KMS-11 (cell line): ENCODE measurements around the gene WDR89.

Experiments
- H2AFZ ChIP-seq: fragments of 200-600 bp; sonication (generic); 2 replicates; pipeline ENCODE4 v1.6.1; 2016; ENCODE audit warnings: antibody characterized with exemption, mixed run types, low read depth
- H3K27ac ChIP-seq: fragments of 200-600 bp; sonication (generic); 2 replicates; pipeline ENCODE4 v1.6.1; 2016; ENCODE audit warnings: mild to moderate bottlenecking, mixed run types
- H3K27me3 ChIP-seq: fragments of 200-600 bp; sonication (generic); 2 replicates; pipeline ENCODE4 v1.6.1; 2017; ENCODE audit warnings: mild to moderate bottlenecking, low read depth, mixed run types, moderate library complexity; ENCODE audit not compliant: insufficient read depth
- H3K36me3 ChIP-seq: fragments of 200-600 bp; sonication (generic); 2 replicates; pipeline ENCODE4 v1.6.1; 2017; ENCODE audit warnings: mild to moderate bottlenecking, mixed run types; ENCODE audit not compliant: insufficient read depth
- H3K4me1 ChIP-seq: fragments of 200-600 bp; sonication (generic); 2 replicates; pipeline ENCODE4 v1.6.1; 2016; ENCODE audit warnings: mild to moderate bottlenecking, low read depth, mixed run types; ENCODE audit not compliant: poor library complexity, severe bottlenecking
- H3K4me2 ChIP-seq: fragments of 200-600 bp; sonication (generic); 2 replicates; pipeline ENCODE4 v1.7.0; 2016; ENCODE audit warnings: mild to moderate bottlenecking, mixed run types
- H3K4me3 ChIP-seq: fragments of 200-600 bp; sonication (generic); IDR thresholded peaks from 2 replicates; pipeline ENCODE4 v1.6.1; 2017; ENCODE audit warnings: low read depth, low read length, mixed read lengths; ENCODE audit not compliant: insufficient read depth
- H3K79me2 ChIP-seq: fragments of 200-600 bp; sonication (generic); 2 replicates; pipeline ENCODE4 v1.6.1; 2016; ENCODE audit warnings: low read depth, mixed run types; ENCODE audit not compliant: insufficient read depth
- H3K9ac ChIP-seq: fragments of 200-600 bp; sonication (generic); 2 replicates; pipeline ENCODE4 v1.6.1; 2016; ENCODE audit warnings: mild to moderate bottlenecking, mixed run types
- H4K20me1 ChIP-seq: fragments of 200-600 bp; sonication (generic); 2 replicates; pipeline ENCODE4 v1.6.1; 2016; ENCODE audit warnings: mild to moderate bottlenecking, mixed run types; ENCODE audit not compliant: insufficient read depth
- TF ChIP-seq, protein P1 (sequence below): fragments of 200-600 bp; sonication (generic); conservative IDR thresholded peaks from 2 replicates; pipeline ENCODE4 v1.6.1; 2017; ENCODE audit warnings: low read depth, mild to moderate bottlenecking, antibody characterized with exemption, low read length, moderate library complexity, mixed read lengths

WDR89 gene

DNA sequence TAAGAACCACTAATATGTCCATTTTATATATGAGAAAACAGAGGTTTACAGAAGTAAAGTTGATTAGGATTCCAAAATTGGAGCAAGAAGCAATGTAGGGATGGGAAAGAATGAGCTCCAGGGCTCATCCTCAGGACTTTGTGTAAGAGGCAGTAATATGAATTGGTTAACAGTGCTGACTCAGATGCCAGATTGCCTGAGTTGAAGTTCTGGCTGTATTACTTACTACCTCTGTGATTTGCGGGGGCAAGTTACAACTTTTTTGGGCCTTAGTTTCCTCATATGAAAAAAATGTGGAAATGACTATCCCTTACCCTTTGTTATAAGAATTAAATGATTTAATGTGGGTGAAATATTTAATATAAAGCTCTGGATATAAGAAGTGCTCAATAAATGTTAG is 63.4 kb downstream of the WDR89 start:
- TF ChIP-seq, protein P1, sequence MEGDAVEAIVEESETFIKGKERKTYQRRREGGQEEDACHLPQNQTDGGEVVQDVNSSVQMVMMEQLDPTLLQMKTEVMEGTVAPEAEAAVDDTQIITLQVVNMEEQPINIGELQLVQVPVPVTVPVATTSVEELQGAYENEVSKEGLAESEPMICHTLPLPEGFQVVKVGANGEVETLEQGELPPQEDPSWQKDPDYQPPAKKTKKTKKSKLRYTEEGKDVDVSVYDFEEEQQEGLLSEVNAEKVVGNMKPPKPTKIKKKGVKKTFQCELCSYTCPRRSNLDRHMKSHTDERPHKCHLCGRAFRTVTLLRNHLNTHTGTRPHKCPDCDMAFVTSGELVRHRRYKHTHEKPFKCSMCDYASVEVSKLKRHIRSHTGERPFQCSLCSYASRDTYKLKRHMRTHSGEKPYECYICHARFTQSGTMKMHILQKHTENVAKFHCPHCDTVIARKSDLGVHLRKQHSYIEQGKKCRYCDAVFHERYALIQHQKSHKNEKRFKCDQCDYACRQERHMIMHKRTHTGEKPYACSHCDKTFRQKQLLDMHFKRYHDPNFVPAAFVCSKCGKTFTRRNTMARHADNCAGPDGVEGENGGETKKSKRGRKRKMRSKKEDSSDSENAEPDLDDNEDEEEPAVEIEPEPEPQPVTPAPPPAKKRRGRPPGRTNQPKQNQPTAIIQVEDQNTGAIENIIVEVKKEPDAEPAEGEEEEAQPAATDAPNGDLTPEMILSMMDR = no peak
- no peaks in the 10 kb centered on the region for H3K36me3 ChIP-seq
- H3K9ac ChIP-seq = no peak overlapping the region
- no peak overlapping the region for H3K4me2 ChIP-seq
- no peak overlapping the region for H3K27ac ChIP-seq
- H2AFZ ChIP-seq = no peak overlapping the region
- H3K79me2 ChIP-seq = no peaks in the 10 kb centered on the region
- no peak overlapping the region for H3K4me3 ChIP-seq
- no peaks in the 10 kb centered on the region for H3K27me3 ChIP-seq
- no peaks in the 10 kb centered on the region for H3K4me1 ChIP-seq
- H4K20me1 ChIP-seq = no peaks in the 10 kb centered on the region

DNA sequence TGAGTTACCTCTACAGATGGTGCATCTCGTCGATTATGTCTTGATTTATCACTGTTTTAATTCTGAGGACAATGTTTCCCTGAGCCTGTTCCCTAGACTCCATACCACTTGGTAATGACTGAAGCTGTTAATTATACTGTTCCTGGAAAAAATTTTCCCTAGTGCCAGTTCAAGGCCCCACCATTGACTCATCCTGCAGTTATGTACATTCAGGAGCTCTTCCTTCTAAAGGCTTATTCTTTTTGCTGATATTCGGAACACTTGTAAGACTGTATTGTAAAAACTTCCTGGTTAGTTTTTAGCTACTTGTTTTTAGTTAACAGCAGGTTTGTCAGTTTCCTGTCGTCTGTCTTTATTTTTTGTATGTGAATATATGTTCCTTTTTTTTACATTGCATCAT is 68.1 kb downstream of the WDR89 start:
- H4K20me1 ChIP-seq = no peaks in the 10 kb centered on the region
- no peak overlapping the region for H3K4me3 ChIP-seq
- no peak overlapping the region for H2AFZ ChIP-seq
- no peaks in the 10 kb centered on the region for H3K4me1 ChIP-seq
- no peak overlapping the region for H3K4me2 ChIP-seq
- H3K36me3 ChIP-seq = no peaks in the 10 kb centered on the region
- no peak overlapping the region for H3K27ac ChIP-seq
- no peaks in the 10 kb centered on the region for H3K79me2 ChIP-seq
- no peak overlapping the region for H3K9ac ChIP-seq
- no peaks in the 10 kb centered on the region for H3K27me3 ChIP-seq
- TF ChIP-seq, protein P1 = no peak

DNA sequence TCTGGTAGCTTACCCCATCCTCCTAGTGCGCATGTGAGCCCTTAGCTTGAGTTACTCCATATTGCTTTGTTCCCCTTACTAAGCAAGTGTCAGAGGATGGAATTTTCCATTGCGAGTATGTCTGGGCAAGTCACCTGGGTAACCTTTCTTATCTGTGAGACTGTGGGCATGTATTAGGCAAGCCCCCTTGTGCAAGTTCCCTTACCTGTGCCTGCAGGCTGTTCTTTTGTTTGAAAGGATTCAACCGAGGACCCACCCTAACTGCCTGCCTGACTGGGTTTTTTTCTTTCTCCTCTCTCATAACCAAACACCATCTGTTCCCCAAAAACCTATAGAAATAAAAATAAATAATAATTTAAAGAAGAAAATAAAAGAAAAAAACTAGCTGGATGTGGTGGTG is 76.2 kb downstream of the WDR89 start:
- H3K4me1 ChIP-seq = no peaks in the 10 kb centered on the region
- no peaks in the 10 kb centered on the region for H3K79me2 ChIP-seq
- H3K4me2 ChIP-seq = no peak overlapping the region
- no peaks in the 10 kb centered on the region for H4K20me1 ChIP-seq
- TF ChIP-seq, protein P1 = no peak
- no peak overlapping the region for H3K9ac ChIP-seq
- no peak overlapping the region for H3K27ac ChIP-seq
- H2AFZ ChIP-seq = no peak overlapping the region
- no peaks in the 10 kb centered on the region for H3K36me3 ChIP-seq
- no peak overlapping the region for H3K4me3 ChIP-seq
- H3K27me3 ChIP-seq = no peaks in the 10 kb centered on the region

DNA sequence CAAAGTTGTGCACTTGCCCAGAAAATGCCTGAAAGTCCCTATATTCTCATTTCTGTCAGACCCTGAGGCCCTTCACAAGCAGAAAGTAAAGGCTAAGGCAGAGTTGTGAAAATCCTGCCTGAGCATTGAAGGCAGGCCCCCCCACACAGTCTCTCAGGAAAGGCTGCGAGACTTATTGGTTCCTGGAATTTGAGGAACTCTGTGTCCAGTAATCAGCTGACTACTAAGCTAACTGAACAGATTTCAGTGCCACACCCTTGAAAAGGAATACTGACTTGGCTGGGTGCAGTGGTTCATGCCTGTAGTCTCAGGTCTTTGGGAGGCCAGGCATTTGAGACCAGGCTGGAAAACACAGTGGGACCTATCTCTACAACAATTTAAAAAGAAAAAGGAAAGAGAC is 77.4 kb downstream of the WDR89 start:
- Histone ChIP-seq H3K36me3 (no peaks in the 10 kb centered on the region), H3K4me1 (no peaks in the 10 kb centered on the region), H4K20me1 (no peaks in the 10 kb centered on the region), H3K4me3 (no peak overlapping the region), H3K27ac (no peak overlapping the region), H3K27me3 (no peaks in the 10 kb centered on the region), H3K79me2 (no peaks in the 10 kb centered on the region), H3K4me2 (no peak overlapping the region), H3K9ac (no peak overlapping the region), H2AFZ (no peak overlapping the region)
- TF ChIP-seq, protein P1 = no peak
